ENCODE results near the gene PANK1. TPM values are rescaled to one million over a fixed set of nuclear protein-coding genes. Genes with fewer than 3 reads are reported as not detected.

PANK1 gene
- total RNA-seq, 1 donor from 2014 or later = 16.7 TPM

DNA sequence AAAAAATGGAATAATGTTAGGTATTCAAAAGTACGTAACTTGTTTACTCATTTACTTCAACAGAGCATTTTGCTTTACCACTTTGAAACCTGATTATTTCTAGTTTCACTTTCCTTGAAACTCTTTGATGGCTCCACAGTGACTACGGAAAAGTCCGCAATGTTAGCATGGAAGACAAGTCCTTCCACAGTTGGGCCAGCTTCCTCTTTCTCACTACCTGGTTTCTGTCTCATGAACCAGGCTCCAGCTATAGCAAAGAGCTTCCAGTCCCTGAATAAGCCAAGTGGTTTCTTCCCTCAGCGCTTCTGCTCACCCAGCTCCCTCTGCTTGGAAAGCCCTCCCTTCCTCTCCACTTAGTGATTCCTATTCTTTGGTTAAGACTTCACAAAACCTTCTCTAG is 64.8 kb downstream of the PANK1 start:
- Mint-ChIP-seq H3K4me3 (ENCODE audit: unreplicated experiment) (no peak overlapping the region), H3K9me3 (ENCODE audit: unreplicated experiment) (no peaks in the 10 kb centered on the region), H3K27ac (ENCODE audit: unreplicated experiment) (no peak overlapping the region), H3K4me1 (ENCODE audit: low read depth, unreplicated experiment) (no peaks in the 10 kb centered on the region), H3K27me3 (ENCODE audit: unreplicated experiment) (no peaks in the 10 kb centered on the region), H3K36me3 (ENCODE audit: unreplicated experiment) (no peaks in the 10 kb centered on the region)
- TF ChIP-seq CTCF (IDR thresholded peaks at IDR 0.05; ENCODE audit: partially characterized antibody, unreplicated experiment) = no peak
- DNase-seq = no peak

DNA sequence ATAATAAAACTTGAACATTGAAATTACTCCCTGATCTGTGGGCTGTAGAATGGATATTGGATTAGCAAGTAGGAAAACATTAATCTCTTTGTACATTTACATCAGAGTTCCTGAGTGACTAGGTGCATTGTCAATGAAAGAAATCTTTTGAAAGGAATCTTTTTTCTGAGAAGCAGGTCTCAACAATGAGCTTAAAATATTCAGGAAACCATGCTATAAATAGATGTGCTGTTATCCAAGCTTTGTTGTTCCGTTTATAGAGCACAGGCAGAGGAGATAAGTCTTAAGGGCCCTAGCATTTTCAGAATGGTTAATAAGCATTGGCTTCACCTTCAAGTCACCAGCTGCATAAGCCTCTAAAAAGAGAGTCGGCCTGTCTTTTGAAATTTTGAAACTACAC is 68.3 kb downstream of the PANK1 start:
- no peak overlapping the region for H3K4me3 Mint-ChIP-seq (ENCODE audit: unreplicated experiment)
- H3K4me1 Mint-ChIP-seq (ENCODE audit: low read depth, unreplicated experiment) = no peaks in the 10 kb centered on the region
- no peaks in the 10 kb centered on the region for H3K36me3 Mint-ChIP-seq (ENCODE audit: unreplicated experiment)
- TF ChIP-seq CTCF (IDR thresholded peaks at IDR 0.05; ENCODE audit: partially characterized antibody, unreplicated experiment) = no peak
- no peak overlapping the region for H3K27ac Mint-ChIP-seq (ENCODE audit: unreplicated experiment)
- no peak for DNase-seq
- H3K9me3 Mint-ChIP-seq (ENCODE audit: unreplicated experiment) = no peaks in the 10 kb centered on the region
- no peaks in the 10 kb centered on the region for H3K27me3 Mint-ChIP-seq (ENCODE audit: unreplicated experiment)

- Mint-ChIP-seq H3K27me3 (ENCODE audit: unreplicated experiment) (no peaks in the 10 kb centered on the region), H3K9me3 (ENCODE audit: unreplicated experiment) (no peaks in the 10 kb centered on the region), H3K27ac (ENCODE audit: unreplicated experiment) (no peak overlapping the region), H3K4me1 (ENCODE audit: low read depth, unreplicated experiment) (no peaks in the 10 kb centered on the region), H3K36me3 (ENCODE audit: unreplicated experiment) (no peaks in the 10 kb centered on the region), H3K4me3 (ENCODE audit: unreplicated experiment) (no peak overlapping the region)
- TF ChIP-seq CTCF (IDR thresholded peaks at IDR 0.05; ENCODE audit: partially characterized antibody, unreplicated experiment) = no peak
- no peak for DNase-seq
These were observed 69.0 kb downstream of the PANK1 start for GRCh38 chr10:89576022-89576421.

GRCh38 chr10:89575031-89575430 is 70.0 kb downstream of the PANK1 start:
- no peaks in the 10 kb centered on the region for H3K27me3 Mint-ChIP-seq (ENCODE audit: unreplicated experiment)
- no peak overlapping the region for H3K27ac Mint-ChIP-seq (ENCODE audit: unreplicated experiment)
- H3K4me3 Mint-ChIP-seq (ENCODE audit: unreplicated experiment) = no peak overlapping the region
- no peak for DNase-seq
- no peaks in the 10 kb centered on the region for H3K4me1 Mint-ChIP-seq (ENCODE audit: low read depth, unreplicated experiment)
- H3K9me3 Mint-ChIP-seq (ENCODE audit: unreplicated experiment) = no peaks in the 10 kb centered on the region
- no peak for TF ChIP-seq CTCF (IDR thresholded peaks at IDR 0.05; ENCODE audit: partially characterized antibody, unreplicated experiment)
- H3K36me3 Mint-ChIP-seq (ENCODE audit: unreplicated experiment) = no peaks in the 10 kb centered on the region

GRCh38 chr10:89574368-89574767 is 70.7 kb downstream of the PANK1 start:
- Mint-ChIP-seq H3K4me1 (ENCODE audit: low read depth, unreplicated experiment) (no peaks in the 10 kb centered on the region), H3K27ac (ENCODE audit: unreplicated experiment) (no peak overlapping the region), H3K36me3 (ENCODE audit: unreplicated experiment) (no peaks in the 10 kb centered on the region), H3K4me3 (ENCODE audit: unreplicated experiment) (no peak overlapping the region), H3K27me3 (ENCODE audit: unreplicated experiment) (no peaks in the 10 kb centered on the region), H3K9me3 (ENCODE audit: unreplicated experiment) (no peaks in the 10 kb centered on the region)
- no peak for TF ChIP-seq CTCF (IDR thresholded peaks at IDR 0.05; ENCODE audit: partially characterized antibody, unreplicated experiment)
- no peak for DNase-seq

Data from glutamatergic neuron (in vitro differentiated cells).